ENCODE data around the gene FXYD2. TPM values are rescaled to one million over a fixed set of nuclear protein-coding genes. Genes with fewer than 3 reads are reported as not detected.

The FXYD2 gene
- total and polyA plus RNA-seq, 2 of the 13 experiments (the other 11 are each of a cell fraction or from before 2014, with no cell fraction given): 45.9 to 106 TPM

DNA sequence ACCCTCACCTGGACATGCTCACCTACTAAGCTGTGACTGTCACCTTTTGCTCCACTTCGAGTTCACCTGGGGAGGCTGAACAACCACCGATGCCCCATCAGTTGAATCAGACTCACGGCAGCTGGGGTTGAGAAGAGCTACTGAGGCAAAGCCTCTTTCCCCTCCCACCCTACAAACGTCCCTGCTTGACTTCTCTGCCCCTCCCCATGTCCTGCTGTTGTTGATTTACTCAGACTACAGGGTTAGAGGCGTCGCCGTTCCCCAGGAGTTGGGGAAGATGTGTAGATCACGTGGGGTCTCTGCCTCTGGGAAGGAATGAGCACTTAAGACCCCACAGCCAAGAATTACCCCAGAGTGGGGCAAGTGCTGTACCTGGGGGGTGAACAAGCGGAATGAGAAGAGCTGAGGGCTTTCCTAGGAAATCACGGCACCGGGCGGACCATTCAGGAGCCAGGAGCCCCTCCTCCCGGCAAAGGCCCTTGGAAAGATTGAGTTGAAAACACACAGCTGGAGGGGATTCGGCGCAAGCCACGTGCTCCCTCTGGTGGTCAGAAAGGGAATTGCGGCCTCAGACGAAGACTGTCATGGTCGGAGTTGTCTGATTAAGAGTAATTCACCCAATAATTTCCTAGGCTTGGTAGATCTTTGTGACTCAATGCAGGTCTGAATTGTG, 7.0 kb downstream of the FXYD2 start (continued):
- TF ChIP-seq CREBL2 (CRISPR knock-in tag; IDR thresholded peaks at IDR 0.05; ENCODE audit: borderline replicate concordance) (no peak), ZNF280B (CRISPR knock-in tag; IDR thresholded peaks at IDR 0.05; ENCODE audit: borderline replicate concordance) (no peak), TAF1 (CRISPR knock-in tag; IDR thresholded peaks at IDR 0.05) (no peak), NONO (IDR thresholded peaks at IDR 0.05) (no peak), NONO (CRISPR knock-in tag; conservative IDR thresholded peaks at IDR 0.05) (0 out of 2 replicates have a peak, but pooled peaks have one; percentile 15), SNAPC4 (CRISPR knock-in tag; IDR thresholded peaks at IDR 0.05) (no peak), HNRNPK (IDR thresholded peaks at IDR 0.05; ENCODE audit: low read depth, low read length, poor library complexity, severe bottlenecking) (no peak), FOXO1 (CRISPR knock-in tag; IDR thresholded peaks at IDR 0.05) (0 out of 2 replicates have a peak, but pooled peaks have one; percentile 17), ZNF282 (IDR thresholded peaks at IDR 0.05; ENCODE audit: partially characterized antibody) (no peak), CREB1 (IDR thresholded peaks at IDR 0.05) (no peak), CREB1 (CRISPR knock-in tag; IDR thresholded peaks at IDR 0.05) (no peak; the same call in 1 of the 2 replicates), TCF7L2 (IDR thresholded peaks at IDR 0.05; ENCODE audit: low read depth, low read length) (no peak), NR2F6 (IDR thresholded peaks at IDR 0.05) (no peak), NR2F6 (CRISPR knock-in tag; IDR thresholded peaks at IDR 0.05) (0 out of 2 replicates have a peak, but pooled peaks have one; percentile 16), PCBP1 (IDR thresholded peaks at IDR 0.05; ENCODE audit: borderline replicate concordance, low read depth, low read length) (no peak), MIXL1 (CRISPR knock-in tag; IDR thresholded peaks at IDR 0.05) (no peak), TBX3 (IDR thresholded peaks at IDR 0.05; ENCODE audit: borderline replicate concordance) (no peak), ZNF792 (CRISPR knock-in tag; IDR thresholded peaks at IDR 0.05) (no peak), ZNF3 (CRISPR knock-in tag; IDR thresholded peaks at IDR 0.05) (no peak), RBAK (CRISPR knock-in tag; IDR thresholded peaks at IDR 0.05) (no peak), KMT2A (CRISPR knock-in tag; IDR thresholded peaks at IDR 0.05) (no peak)
- TF ChIP-seq, protein P1, sequence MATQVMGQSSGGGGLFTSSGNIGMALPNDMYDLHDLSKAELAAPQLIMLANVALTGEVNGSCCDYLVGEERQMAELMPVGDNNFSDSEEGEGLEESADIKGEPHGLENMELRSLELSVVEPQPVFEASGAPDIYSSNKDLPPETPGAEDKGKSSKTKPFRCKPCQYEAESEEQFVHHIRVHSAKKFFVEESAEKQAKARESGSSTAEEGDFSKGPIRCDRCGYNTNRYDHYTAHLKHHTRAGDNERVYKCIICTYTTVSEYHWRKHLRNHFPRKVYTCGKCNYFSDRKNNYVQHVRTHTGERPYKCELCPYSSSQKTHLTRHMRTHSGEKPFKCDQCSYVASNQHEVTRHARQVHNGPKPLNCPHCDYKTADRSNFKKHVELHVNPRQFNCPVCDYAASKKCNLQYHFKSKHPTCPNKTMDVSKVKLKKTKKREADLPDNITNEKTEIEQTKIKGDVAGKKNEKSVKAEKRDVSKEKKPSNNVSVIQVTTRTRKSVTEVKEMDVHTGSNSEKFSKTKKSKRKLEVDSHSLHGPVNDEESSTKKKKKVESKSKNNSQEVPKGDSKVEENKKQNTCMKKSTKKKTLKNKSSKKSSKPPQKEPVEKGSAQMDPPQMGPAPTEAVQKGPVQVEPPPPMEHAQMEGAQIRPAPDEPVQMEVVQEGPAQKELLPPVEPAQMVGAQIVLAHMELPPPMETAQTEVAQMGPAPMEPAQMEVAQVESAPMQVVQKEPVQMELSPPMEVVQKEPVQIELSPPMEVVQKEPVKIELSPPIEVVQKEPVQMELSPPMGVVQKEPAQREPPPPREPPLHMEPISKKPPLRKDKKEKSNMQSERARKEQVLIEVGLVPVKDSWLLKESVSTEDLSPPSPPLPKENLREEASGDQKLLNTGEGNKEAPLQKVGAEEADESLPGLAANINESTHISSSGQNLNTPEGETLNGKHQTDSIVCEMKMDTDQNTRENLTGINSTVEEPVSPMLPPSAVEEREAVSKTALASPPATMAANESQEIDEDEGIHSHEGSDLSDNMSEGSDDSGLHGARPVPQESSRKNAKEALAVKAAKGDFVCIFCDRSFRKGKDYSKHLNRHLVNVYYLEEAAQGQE (IDR thresholded peaks at IDR 0.05; ENCODE audit: borderline replicate concordance in 1 of 2, low read depth in 1 of 2, low read length in 2 of 2): no peak

All from HepG2 (cell line).